GM12878 (cell line): Measurements from ENCODE around the gene NET1. TPM values are rescaled to one million over a fixed set of nuclear protein-coding genes. Genes with fewer than 3 reads are reported as not detected.

Source experiments
- ATAC-seq: fragments of 200-7000 bp; cut with Tn5 transposase; 3 replicates; pipeline ENCODE4 v1.9.1; 2020; ENCODE audit warnings: mild to moderate bottlenecking, moderate library complexity
- BruUV-seq: library from RNA; stranded (reverse); fragments of 400-500 nt; replicated peaks from 2 replicates; lab custom pipeline; 2021; lab: Mats Ljungman, UMichigan
- CTCF ChIA-PET: fragments of 300-600 bp; sonication (Branson Sonifier 250); formaldehyde crosslinking; extraction: SDS; loops from one replicate; lab custom pipeline; 2021; ENCODE audit warnings: inconsistent platforms; lab: Yijun Ruan, JAX
- POLR2A ChIA-PET: fragments of 350-600 bp; formaldehyde crosslinking; extraction: SDS; loops from one replicate; lab custom pipeline; 2021; ENCODE audit warnings: inconsistent platforms; lab: Charles Lee
- RAD21 ChIA-PET: fragments of 300-600 bp; sonication (Branson Sonifier 250); formaldehyde crosslinking; loops from one replicate; lab custom pipeline; 2023; ENCODE audit warnings: antibody characterized with exemption; ENCODE audit not compliant: unreplicated experiment; lab: Charles Lee
- SMC1A ChIA-PET: fragments of 300-600 bp; sonication (Branson Sonifier 250); formaldehyde crosslinking; loops from one replicate; lab custom pipeline; 2023; ENCODE audit not compliant: unreplicated experiment, uncharacterized antibody; lab: Charles Lee
- DNase-seq: peaks from one replicate; pipeline ENCODE4 v3.0.0-alpha.2; 2011; ENCODE audit warnings: low read depth, low spot score
- FAIRE-seq: peaks from 3 replicates; lab custom pipeline; 2011; peaks lifted over from hg19 to GRCh38; lab: Jason Lieb, UNC
- H2AFZ ChIP-seq: 2 replicates; pipeline ENCODE4 v1.6.0; 2011; ENCODE audit warnings: low read depth, low read length, control low read depth; ENCODE audit not compliant: control insufficient read depth
- H3K27ac ChIP-seq: 2 replicates; pipeline ENCODE4 v1.5.1; 2011; ENCODE audit warnings: control low read depth; ENCODE audit not compliant: control insufficient read depth, insufficient read depth
- H3K27me3 ChIP-seq, 2 experiments: replicated peaks in 1 of 2; 2 replicates each; pipeline versions ENCODE4 v1.6.0 to v1.6.1; 2011; ENCODE audit warnings: low read length in 1 of 2; ENCODE audit not compliant: control insufficient read depth in 2 of 2, insufficient read depth in 2 of 2
- H3K36me3 ChIP-seq, 2 experiments: 2 replicates each; pipeline ENCODE4 v1.5.1; 2011; ENCODE audit warnings: low read length in 1 of 2; ENCODE audit not compliant: control insufficient read depth in 2 of 2, insufficient read depth in 2 of 2
- H3K4me1 ChIP-seq: 2 replicates; pipeline ENCODE4 v1.6.1; 2011; ENCODE audit warnings: mild to moderate bottlenecking, low read length, moderate library complexity, mixed read lengths; ENCODE audit not compliant: control insufficient read depth, insufficient read depth
- H3K4me2 ChIP-seq: 2 replicates; pipeline ENCODE4 v1.6.0; 2011; ENCODE audit warnings: control low read depth; ENCODE audit not compliant: control insufficient read depth, insufficient read depth
- H3K4me3 ChIP-seq: fragments of 200-600 bp; sonication (generic); 2 replicates; pipeline ENCODE4 v1.5.1; 2016
- H3K79me2 ChIP-seq: 2 replicates; pipeline ENCODE4 v1.6.0; 2011; ENCODE audit warnings: low read length; ENCODE audit not compliant: control insufficient read depth, insufficient read depth
- H3K9ac ChIP-seq: 2 replicates; pipeline ENCODE4 v1.8.0; 2011; ENCODE audit warnings: low read length, control low read depth, mixed read lengths; ENCODE audit not compliant: control insufficient read depth, insufficient read depth
- H3K9me3 ChIP-seq: replicated peaks from 3 replicates; pipeline ENCODE4 v1.5.1; 2011; ENCODE audit warnings: mild to moderate bottlenecking, low read length; ENCODE audit not compliant: control insufficient read depth, insufficient read depth
- H4K20me1 ChIP-seq: 2 replicates; pipeline ENCODE4 v1.6.0; 2011; ENCODE audit not compliant: control insufficient read depth, insufficient read depth
- ATF2 ChIP-seq: IDR thresholded peaks from 2 replicates; pipeline ENCODE4 v1.6.1; 2012; ENCODE audit warnings: low read length, inconsistent platforms
- BACH1 ChIP-seq: fragments of 450-650 bp; IDR thresholded peaks from 2 replicates; pipeline ENCODE4 v1.6.1; 2017; ENCODE audit warnings: mild to moderate bottlenecking, borderline replicate concordance
- CBFB ChIP-seq: IDR thresholded peaks from 2 replicates; pipeline ENCODE4 v1.6.1; 2016; ENCODE audit warnings: antibody characterized with exemption, low read depth
- EED ChIP-seq: sonication (generic); IDR thresholded peaks from 2 replicates; pipeline ENCODE4 v1.6.1; 2016; ENCODE audit warnings: antibody characterized with exemption, low read depth
- EP300 ChIP-seq, 2 experiments: fragments of 150-350 bp in 1 of 2; IDR thresholded peaks; 2 replicates each; pipeline ENCODE4 v1.6.1; 2011 to 2012; ENCODE audit warnings: low read depth in 2 of 2, low read length in 2 of 2, borderline replicate concordance in 1 of 2, improper control_type of control experiment in 1 of 2, inconsistent platforms in 1 of 2; ENCODE audit not compliant: control insufficient read depth in 1 of 2
- EZH2 ChIP-seq: IDR thresholded peaks from 2 replicates; pipeline ENCODE4 v1.6.1; 2012; ENCODE audit warnings: low read depth, mild to moderate bottlenecking, control low read depth, inconsistent platforms, low read length, borderline replicate concordance; ENCODE audit not compliant: control insufficient read depth
- FOS ChIP-seq: IDR thresholded peaks from 3 replicates; pipeline ENCODE4 v1.6.1; 2011; ENCODE audit warnings: borderline replicate concordance; ENCODE audit not compliant: insufficient read length; ENCODE audit errors: extremely low read depth
- FOXK2 ChIP-seq: fragments of 450-650 bp; IDR thresholded peaks from 2 replicates; pipeline ENCODE4 v1.6.1; 2017; ENCODE audit warnings: mild to moderate bottlenecking, moderate library complexity
- IRF4 ChIP-seq: IDR thresholded peaks from 2 replicates; pipeline ENCODE4 v1.6.1; 2011; ENCODE audit warnings: low read depth, low read length
- NBN ChIP-seq: fragments of 450-650 bp; IDR thresholded peaks from 2 replicates; pipeline ENCODE4 v1.6.1; 2016
- NRF1 ChIP-seq: conservative IDR thresholded peaks from 2 replicates; pipeline ENCODE4 v1.6.1; 2011; ENCODE audit warnings: mild to moderate bottlenecking, low read depth, low read length, improper control_type of control experiment
- RB1 ChIP-seq: fragments of 450-650 bp; formaldehyde crosslinking; IDR thresholded peaks from 2 replicates; pipeline ENCODE4 v1.6.1; 2017; ENCODE audit warnings: mild to moderate bottlenecking, borderline replicate concordance
- RBBP5 ChIP-seq: fragments of 200-600 bp; sonication (generic); conservative IDR thresholded peaks from 2 replicates; pipeline ENCODE4 v1.6.1; 2016
- RUNX3 ChIP-seq: IDR thresholded peaks from 2 replicates; pipeline ENCODE4 v1.6.1; 2012; ENCODE audit warnings: low read length, inconsistent platforms
- SMAD1 ChIP-seq: fragments of 450-650 bp; IDR thresholded peaks from 2 replicates; pipeline ENCODE4 v1.6.1; 2018; ENCODE audit warnings: mild to moderate bottlenecking, low read depth; ENCODE audit not compliant: partially characterized antibody
- SMC3 ChIP-seq: IDR thresholded peaks from 2 replicates; pipeline ENCODE4 v1.6.1; 2011; ENCODE audit warnings: low read length, improper control_type of control experiment, borderline replicate concordance
- SP1 ChIP-seq: IDR thresholded peaks from one replicate; pipeline ENCODE4 v1.6.1; 2011; ENCODE audit warnings: low read depth, low read length
- TAF1 ChIP-seq: IDR thresholded peaks from 2 replicates; pipeline ENCODE4 v1.6.1; 2011; ENCODE audit warnings: mild to moderate bottlenecking, low read depth, low read length, borderline replicate concordance
- TCF3 ChIP-seq: IDR thresholded peaks from 2 replicates; pipeline ENCODE4 v1.6.1; 2012; ENCODE audit warnings: low read depth, mild to moderate bottlenecking, low read length, borderline replicate concordance; ENCODE audit not compliant: insufficient read depth
- USF1 ChIP-seq: IDR thresholded peaks from 2 replicates; pipeline ENCODE4 v1.6.1; 2011; ENCODE audit warnings: borderline replicate concordance, low read depth, mild to moderate bottlenecking, moderate library complexity, mixed read lengths, low read length; ENCODE audit not compliant: insufficient read depth; ENCODE audit errors: extremely low read length
- ZNF384 ChIP-seq: IDR thresholded peaks from 2 replicates; pipeline ENCODE4 v1.6.1; 2012; ENCODE audit warnings: low read depth, mild to moderate bottlenecking, low read length, improper control_type of control experiment, borderline replicate concordance
- ZNF622 ChIP-seq: fragments of 450-650 bp; IDR thresholded peaks from 2 replicates; pipeline ENCODE4 v1.6.1; 2017; ENCODE audit warnings: mild to moderate bottlenecking, inconsistent platforms
- WGBS: methylation state at CpG from one replicate; pipeline ENCODE4 v1.1.6; 2016; ENCODE audit warnings: low lambda C conversion rate; ENCODE audit not compliant: insufficient replicate concordance, insufficient coverage; ENCODE audit errors: missing lambda C conversion rate; 5-methylcytosine and 5-hydroxymethylcytosine counted together
- in situ Hi-C: fragments of 300-500 bp; cut with MboI; formaldehyde crosslinking; loops from 9 replicates; pipeline ENCODE4 v1.14.3; 2018; ENCODE audit warnings: mixed read lengths
- intact Hi-C: fragments of 100-400 bp; cut with micrococcal nuclease; formaldehyde crosslinking; loops from one replicate; pipeline ENCODE4 v1.14.2; 2022; ENCODE audit not compliant: unreplicated experiment
- polyA plus RNA-seq, 11 experiments: library from polyadenylated mRNA; depleted of rRNA in 4 of 11; unstranded in 6 of 11; stranded (reverse) in 5 of 11; fragments of >200 nt; fragmentation: Nextera tagmentation in 4 of 11; fragmentation: Illumina TruSeq in 1 of 11; extraction: Ambion mirVana in 4 of 11; extraction: Trizol in 1 of 11; gene quantifications; 1 replicate in 1 of 11; 2 replicates in 10 of 11; pipeline versions ENCODE4 v1.2.1 to v1.2.3, GENCODE V29; 2011 to 2016; ENCODE audit warnings: inconsistent platforms in 2 of 11, missing spikeins in 2 of 11, low read depth in 1 of 11
- total RNA-seq, 4 experiments: library from RNA; depleted of rRNA in 3 of 4; stranded (reverse); fragments of >200 nt in 3 of 4; fragmentation: Illumina TruSeq in 1 of 4; extraction: Trizol in 1 of 4; gene quantifications; 2 replicates each; pipeline versions ENCODE4 v1.2.1 to v1.2.3, GENCODE V29; 2013 to 2021

NET1 gene
- total and polyA plus RNA-seq, 10 of the 15 experiments (the other 5 are each of a cell fraction or from before 2014, with no cell fraction given) = 6.5 to 22.7 (median 18.4) TPM

GRCh38 chr10:5485948-5486852 lies 73.8 kb downstream of the NET1 start (continued):
- TF ChIP-seq USF1 (no peak), IRF4 (no peak), ZNF384 (no peak), TCF3 (no peak), NRF1 (no peak), ZNF622 (no peak), SP1 (no peak), EP300 (IDR thresholded peaks at IDR 0.05; ENCODE audit: borderline replicate concordance in 1 of 2, control insufficient read depth in 1 of 2, low read depth in 2 of 2, low read length in 2 of 2) (no peak)

GRCh38 chr10:5486853-5487235 lies 74.5 kb downstream of the NET1 start:
- no peak overlapping the region for H3K4me2 ChIP-seq
- FAIRE-seq (no peak), ATAC-seq (no peak), DNase-seq (no peak)
- ChIA-PET CTCF (no interaction called here), RAD21 (no interaction called here), SMC1A (no interaction called here), POLR2A (no interaction called here)
- WGBS = 11% methylated on average over 9 of the region's 9 CpGs
- no peaks in the 10 kb centered on the region for H3K4me1 ChIP-seq
- H3K4me3 ChIP-seq = no peak overlapping the region
- H2AFZ ChIP-seq = no peak overlapping the region
- H3K36me3 ChIP-seq = no peaks in the 10 kb centered on the region
- intact Hi-C loops (no loop called here), in situ Hi-C loops (no loop called here)
- no peaks in the 10 kb centered on the region for H3K9me3 ChIP-seq
- no peaks in the 10 kb centered on the region for H3K79me2 ChIP-seq
- no peak overlapping the region for H3K27ac ChIP-seq
- H3K27me3 ChIP-seq = peaks cover 6 to 7% of the 10 kb centered on the region in 2 experiments
- no peaks in the 10 kb centered on the region for H4K20me1 ChIP-seq
- no peak overlapping the region for H3K9ac ChIP-seq
- TF ChIP-seq BACH1 (no peak), SMAD1 (no peak), EED (no peak), RBBP5 (no peak), FOS (no peak), SMC3 (no peak), NBN (no peak), EZH2 (no peak), FOXK2 (no peak), TAF1 (no peak), ATF2 (no peak), CBFB (no peak), RB1 (no peak), RUNX3 (no peak)
- BruUV-seq = no TSS peak
